Kidney (tissue), 14 donors: ENCODE data around the gene SMAD3. TPM values are rescaled to one million over a fixed set of nuclear protein-coding genes. Genes with fewer than 3 reads are reported as not detected.
A peak's percentile ranks its signal among the peaks of the same experiment; 100 is the strongest.

Experiments used
- DNase-seq, 5 donors: peaks; one replicate each; pipeline ENCODE4 v3.0.0-alpha.2; 2013 to 2020
- FAIRE-seq: peaks from 2 replicates; lab custom pipeline; 2012; peaks lifted over from hg19 to GRCh38; lab: Jason Lieb, UNC
- H3K27ac ChIP-seq, 2 donors: one replicate each; pipeline ENCODE4 v1.7.0; 2013; ENCODE audit warnings: low read depth in 2 of 2, low read length in 2 of 2, inconsistent platforms in 1 of 2
- H3K27me3 ChIP-seq: one replicate; pipeline ENCODE4 v1.7.1; 2013; ENCODE audit warnings: low read length, inconsistent platforms; ENCODE audit not compliant: control insufficient read depth, insufficient read depth
- H3K36me3 ChIP-seq, 3 donors: one replicate each; pipeline versions ENCODE4 v1.7.0 to v1.7.1; 2013; ENCODE audit warnings: low read length in 3 of 3, control low read depth in 1 of 3, inconsistent platforms in 1 of 3; ENCODE audit not compliant: insufficient read depth in 3 of 3, control insufficient read depth in 2 of 3
- H3K4me1 ChIP-seq, 3 donors: one replicate each; pipeline versions ENCODE4 v1.7.0 to v1.7.1; 2013; ENCODE audit warnings: low read length in 3 of 3, inconsistent platforms in 1 of 3, low read depth in 1 of 3; ENCODE audit not compliant: control insufficient read depth in 2 of 3, insufficient read depth in 2 of 3
- H3K4me3 ChIP-seq, 3 donors: one replicate each; pipeline versions ENCODE4 v1.7.0 to v1.8.1; 2013; ENCODE audit warnings: low read length in 3 of 3, control low read depth in 1 of 3, inconsistent platforms in 1 of 3
- H3K9ac ChIP-seq, 3 donors: one replicate each; pipeline versions ENCODE4 v1.7.0 to v1.7.1; 2013; ENCODE audit warnings: low read length in 3 of 3, control low read depth in 1 of 3, inconsistent platforms in 1 of 3
- H3K9me3 ChIP-seq, 3 donors: one replicate each; pipeline versions ENCODE4 v1.7.0 to v1.7.1; 2013; ENCODE audit warnings: low read length in 3 of 3, control low read depth in 1 of 3, inconsistent platforms in 1 of 3; ENCODE audit not compliant: control insufficient read depth in 2 of 3, insufficient read depth in 1 of 3
- CTCF ChIP-seq: IDR thresholded peaks from 3 replicates; pipeline ENCODE4 v1.5.1; 2012; ENCODE audit warnings: mild to moderate bottlenecking, moderate library complexity, borderline replicate concordance; ENCODE audit not compliant: insufficient read depth; ENCODE audit errors: extremely low read depth
- intact Hi-C: fragments of 100-400 bp; cut with DNase I; formaldehyde crosslinking; loops from one replicate; pipeline ENCODE4 v1.11.1; 2022
- polyA plus RNA-seq: library from polyadenylated mRNA; stranded (reverse); fragments of 350-450 nt; fragmentation: Illumina TruSeq; extraction: RNeasy Lipid Tissue Mini Kit (QIAGEN cat#74804); gene quantifications from one replicate; pipeline ENCODE4 v1.2.3, GENCODE V29; 2014; ENCODE audit warnings: low read depth, low replicate concordance; ENCODE audit not compliant: insufficient read depth
- total RNA-seq: library from RNA; stranded (reverse); fragmentation: NEBNext Ultra II Directional; extraction: Animal tissue kit (Norgen Biotek cat#: 25700); gene quantifications from one replicate; pipeline ENCODE4 v1.2.1, GENCODE V29; 2021
- donor health status: control.
- donor health status: control.
- donor health status: control.
- donor health status: control.
- donor health status: control.
- donor health status: DM: yes; HTN: yes; CAD: no.
- donor health status: Normal renal cell carcinoma (clear cell type).

The SMAD3 gene
- total and polyA plus RNA-seq, 2 donors from 2014 or later: 10.1 to 58.2 TPM

GRCh38 chr15:67087507-67088172 is 22.2 kb downstream of the SMAD3 start:
- Histone ChIP-seq H3K9me3 (no peaks in the 10 kb centered on the region), H3K4me3 (no peak overlapping the region), H3K4me1 (peaks cover 4 to 47% (median 44%) of the 10 kb centered on the region in 3 donors), H3K27ac (peak overlapping the region in 1 of 2 donors; percentile 40), H3K9ac (no peak overlapping the region), H3K36me3 (peaks cover 0 to 2% (median 0%) of the 10 kb centered on the region in 3 donors), H3K27me3 (no peaks in the 10 kb centered on the region)
- no peak for TF ChIP-seq CTCF
- DNase-seq (no peak), FAIRE-seq (no peak)
- intact Hi-C loops: no loop called here

GRCh38 chr15:67089217-67090193 is 24.1 kb downstream of the SMAD3 start:
- Histone ChIP-seq H3K27me3 (no peaks in the 10 kb centered on the region), H3K9ac (no peak overlapping the region), H3K4me1 (peaks cover 4 to 46% (median 39%) of the 10 kb centered on the region in 3 donors), H3K4me3 (no peak overlapping the region), H3K27ac (no peak overlapping the region), H3K9me3 (no peaks in the 10 kb centered on the region), H3K36me3 (peaks cover 0 to 2% (median 0%) of the 10 kb centered on the region in 3 donors)
- no peak for DNase-seq
- FAIRE-seq: no peak
- TF ChIP-seq CTCF: no peak
- intact Hi-C loops: no loop called here

GRCh38 chr15:67090297-67091070 is 25.1 kb downstream of the SMAD3 start:
- Histone ChIP-seq H3K4me1 (peaks cover 4 to 42% (median 34%) of the 10 kb centered on the region in 3 donors), H3K9me3 (no peaks in the 10 kb centered on the region), H3K36me3 (peaks cover 0 to 2% (median 0%) of the 10 kb centered on the region in 3 donors), H3K27me3 (no peaks in the 10 kb centered on the region), H3K27ac (no peak overlapping the region), H3K9ac (no peak overlapping the region), H3K4me3 (no peak overlapping the region)
- no peak for TF ChIP-seq CTCF
- no peak for FAIRE-seq
- no peak for DNase-seq
- intact Hi-C loops: no loop called here
